A673 (cell line): ENCODE measurements around the gene SLCO3A1.

Experiments used
- EZH2 ChIP-seq: fragments of 200-600 bp; sonication (generic); IDR thresholded peaks from 2 replicates; pipeline ENCODE4 v1.6.1; 2017; ENCODE audit warnings: borderline replicate concordance, low read depth, mild to moderate bottlenecking, mixed read lengths, antibody characterized with exemption, low read length; ENCODE audit not compliant: poor library complexity, severe bottlenecking
- TF ChIP-seq, protein P1 (sequence below): fragments of 300-800, 200-600 bp; sonication (generic); conservative IDR thresholded peaks from 2 replicates; pipeline ENCODE4 v1.5.1; 2017; ENCODE audit warnings: low read depth, mild to moderate bottlenecking, antibody characterized with exemption, low read length, moderate library complexity, mixed read lengths

DNA sequence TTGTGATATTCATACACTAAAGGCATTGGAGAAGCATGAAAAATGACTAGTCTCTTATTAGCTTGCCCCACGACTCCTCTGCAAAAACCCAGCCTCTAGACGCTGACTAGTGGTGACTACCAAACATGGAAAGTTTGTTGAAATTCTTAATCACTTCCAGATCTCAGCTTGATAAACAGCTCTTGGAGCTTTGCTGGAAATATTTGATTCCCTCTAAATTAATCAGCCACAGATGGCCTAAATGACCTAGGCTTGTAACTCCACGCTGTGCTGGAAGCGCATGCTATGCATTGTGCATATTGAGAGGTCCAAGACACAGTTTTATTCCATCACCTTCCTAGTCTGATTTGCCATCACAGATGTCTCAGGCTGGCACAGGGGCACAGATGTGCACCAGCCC, 295.5 kb downstream of the SLCO3A1 start:
- TF ChIP-seq, protein P1, sequence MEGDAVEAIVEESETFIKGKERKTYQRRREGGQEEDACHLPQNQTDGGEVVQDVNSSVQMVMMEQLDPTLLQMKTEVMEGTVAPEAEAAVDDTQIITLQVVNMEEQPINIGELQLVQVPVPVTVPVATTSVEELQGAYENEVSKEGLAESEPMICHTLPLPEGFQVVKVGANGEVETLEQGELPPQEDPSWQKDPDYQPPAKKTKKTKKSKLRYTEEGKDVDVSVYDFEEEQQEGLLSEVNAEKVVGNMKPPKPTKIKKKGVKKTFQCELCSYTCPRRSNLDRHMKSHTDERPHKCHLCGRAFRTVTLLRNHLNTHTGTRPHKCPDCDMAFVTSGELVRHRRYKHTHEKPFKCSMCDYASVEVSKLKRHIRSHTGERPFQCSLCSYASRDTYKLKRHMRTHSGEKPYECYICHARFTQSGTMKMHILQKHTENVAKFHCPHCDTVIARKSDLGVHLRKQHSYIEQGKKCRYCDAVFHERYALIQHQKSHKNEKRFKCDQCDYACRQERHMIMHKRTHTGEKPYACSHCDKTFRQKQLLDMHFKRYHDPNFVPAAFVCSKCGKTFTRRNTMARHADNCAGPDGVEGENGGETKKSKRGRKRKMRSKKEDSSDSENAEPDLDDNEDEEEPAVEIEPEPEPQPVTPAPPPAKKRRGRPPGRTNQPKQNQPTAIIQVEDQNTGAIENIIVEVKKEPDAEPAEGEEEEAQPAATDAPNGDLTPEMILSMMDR: no peak
- no peak for TF ChIP-seq EZH2
